H1 (cell line): Measurements from ENCODE around the gene PRKD1. TPM values are rescaled to one million over a fixed set of nuclear protein-coding genes. Genes with fewer than 3 reads are reported as not detected.
"Not testable (repeated sequence)": the region's sequence is repeated elsewhere in the genome, so short reads cannot be mapped to it uniquely, and the experiment has no call there.

Experiments used
- CTCF ChIA-PET: fragments of 300-600 bp; sonication (Branson Sonifier 250); formaldehyde crosslinking; loops from one replicate; lab custom pipeline; 2021; ENCODE audit not compliant: partially characterized antibody; lab: Charles Lee
- POLR2A ChIA-PET: fragments of 300-600 bp; sonication (Branson Sonifier 250); formaldehyde crosslinking; loops from one replicate; lab custom pipeline; 2021; ENCODE audit warnings: inconsistent platforms; ENCODE audit not compliant: partially characterized antibody; lab: Charles Lee
- DNase-seq, 2 experiments: peaks; one replicate each; pipeline versions ENCODE4 v3.0.0 to v3.0.0-alpha.2; 2010 to 2022; ENCODE audit warnings: low spot score in 2 of 2, low read depth in 1 of 2, mixed read lengths in 1 of 2
- FAIRE-seq: peaks from 2 replicates; lab custom pipeline; 2011; peaks lifted over from hg19 to GRCh38; lab: Jason Lieb, UNC
- H2AFZ ChIP-seq: 2 replicates; pipeline ENCODE4 v1.8.1; 2012; ENCODE audit warnings: low read length, inconsistent platforms
- H2AK5ac ChIP-seq: 2 replicates; pipeline ENCODE4 v1.6.1; 2013; ENCODE audit warnings: low read depth, low read length
- H2BK120ac ChIP-seq: replicated peaks from 2 replicates; pipeline ENCODE3; 2013; ENCODE audit warnings: low read depth, low read length, inconsistent platforms
- H2BK12ac ChIP-seq: 2 replicates; pipeline ENCODE4 v1.6.1; 2013; ENCODE audit warnings: low read depth, low read length
- H2BK15ac ChIP-seq: 2 replicates; pipeline ENCODE4 v1.6.1; 2013; ENCODE audit warnings: low read length
- H2BK20ac ChIP-seq: 2 replicates; pipeline ENCODE4 v1.6.1; 2013; ENCODE audit warnings: low read length
- H2BK5ac ChIP-seq: 2 replicates; pipeline ENCODE4 v1.6.1; 2013; ENCODE audit warnings: low read depth, low read length
- H3K14ac ChIP-seq: 2 replicates; pipeline ENCODE4 v1.6.1; 2013; ENCODE audit warnings: inconsistent platforms; ENCODE audit not compliant: insufficient read length
- H3K18ac ChIP-seq: 2 replicates; pipeline ENCODE4 v1.6.1; 2013; ENCODE audit warnings: low read length; ENCODE audit errors: extremely low read depth
- H3K23ac ChIP-seq: 2 replicates; pipeline ENCODE4 v1.6.1; 2013; ENCODE audit warnings: inconsistent platforms; ENCODE audit not compliant: insufficient read length
- H3K23me2 ChIP-seq: 2 replicates; pipeline ENCODE4 v1.6.1; 2013; ENCODE audit warnings: low read depth, low read length
- H3K27ac ChIP-seq: 2 replicates; pipeline ENCODE4 v1.6.1; 2011; ENCODE audit warnings: low read depth, low read length, inconsistent platforms
- H3K27me3 ChIP-seq, 4 experiments: replicated peaks in 1 of 4; 1 replicate in 1 of 4; 2 replicates in 3 of 4; pipeline versions ENCODE4 v1.6.1 to v1.8.1; 2011 to 2013; ENCODE audit warnings: low read length in 3 of 4, mild to moderate bottlenecking in 3 of 4, inconsistent platforms in 2 of 4, mixed read lengths in 2 of 4, moderate library complexity in 1 of 4; ENCODE audit not compliant: control insufficient read depth in 3 of 4, insufficient read depth in 3 of 4; ENCODE audit errors: extremely low read depth in 1 of 4
- H3K36me3 ChIP-seq, 4 experiments: 2 replicates each; pipeline versions ENCODE4 v1.6.1 to v1.8.1; 2011 to 2013; ENCODE audit warnings: mild to moderate bottlenecking in 4 of 4, low read length in 3 of 4, moderate library complexity in 2 of 4, control low read depth in 1 of 4, inconsistent platforms in 1 of 4; ENCODE audit not compliant: insufficient read depth in 4 of 4, control insufficient read depth in 2 of 4
- H3K4ac ChIP-seq: replicated peaks from 2 replicates; pipeline ENCODE3; 2013; ENCODE audit warnings: low read length, low read depth, mixed read lengths, inconsistent platforms; ENCODE audit not compliant: insufficient read length
- H3K4me1 ChIP-seq, 4 experiments: replicated peaks in 1 of 4; 1 replicate in 1 of 4; 2 replicates in 3 of 4; pipeline versions ENCODE4 v1.6.1 to v1.8.1; 2011 to 2013; ENCODE audit warnings: low read length in 3 of 4, inconsistent platforms in 2 of 4, mixed read lengths in 1 of 4; ENCODE audit not compliant: insufficient read depth in 4 of 4, control insufficient read depth in 3 of 4
- H3K4me2 ChIP-seq, 2 experiments: 2 replicates each; pipeline versions ENCODE4 v1.6.1 to v1.8.1; 2011 to 2013; ENCODE audit warnings: low read depth in 2 of 2, low read length in 2 of 2, control low read depth in 1 of 2, inconsistent platforms in 1 of 2, mild to moderate bottlenecking in 1 of 2; ENCODE audit not compliant: insufficient read depth in 1 of 2
- H3K4me3 ChIP-seq, 4 experiments: fragments of 200-600, 300-600 bp in 1 of 4; sonication (generic), shearing (Covaris generic), sonication (Bioruptor Twin) in 1 of 4; 2 replicates each; pipeline versions ENCODE4 v1.5.1 to v1.8.1; 2011 to 2016; ENCODE audit warnings: low read length in 4 of 4, low read depth in 3 of 4, control low read depth in 2 of 4, inconsistent platforms in 2 of 4, mild to moderate bottlenecking in 2 of 4, mixed read lengths in 1 of 4, moderate library complexity in 1 of 4; ENCODE audit not compliant: insufficient read depth in 2 of 4; ENCODE audit errors: extremely low read depth in 1 of 4
- H3K56ac ChIP-seq: replicated peaks from 2 replicates; pipeline ENCODE3; 2013; ENCODE audit warnings: low read depth, mild to moderate bottlenecking, mixed read lengths, low read length, inconsistent platforms; ENCODE audit not compliant: insufficient read length
- H3K79me1 ChIP-seq: 2 replicates; pipeline ENCODE4 v1.6.1; 2013; ENCODE audit warnings: low read depth, low read length, control low read depth
- H3K79me2 ChIP-seq, 2 experiments: 2 replicates each; pipeline versions ENCODE4 v1.6.1 to v1.8.1; 2012 to 2013; ENCODE audit warnings: low read length in 2 of 2, mild to moderate bottlenecking in 2 of 2, inconsistent platforms in 1 of 2; ENCODE audit not compliant: insufficient read depth in 2 of 2, control insufficient read depth in 1 of 2
- H3K9ac ChIP-seq, 4 experiments: replicated peaks in 1 of 4; 1 replicate in 1 of 4; 2 replicates in 3 of 4; pipeline versions ENCODE4 v1.6.1 to v1.8.1; 2011 to 2013; ENCODE audit warnings: low read depth in 3 of 4, low read length in 3 of 4, control low read depth in 2 of 4, mild to moderate bottlenecking in 2 of 4, moderate library complexity in 2 of 4, inconsistent platforms in 1 of 4; ENCODE audit errors: extremely low read depth in 1 of 4
- H3K9me3 ChIP-seq, 2 experiments: 2 replicates each; pipeline versions ENCODE4 v1.6.1 to v1.8.1; 2012 to 2013; ENCODE audit warnings: mild to moderate bottlenecking in 2 of 2, moderate library complexity in 2 of 2, control low read depth in 1 of 2, inconsistent platforms in 1 of 2, low read depth in 1 of 2, low read length in 1 of 2, mixed read lengths in 1 of 2; ENCODE audit not compliant: insufficient read depth in 2 of 2
- H4K20me1 ChIP-seq, 2 experiments: replicated peaks in 1 of 2; 2 replicates each; pipeline versions ENCODE3 to v1.8.1; 2011 to 2013; ENCODE audit warnings: inconsistent platforms in 2 of 2, low read length in 2 of 2, mild to moderate bottlenecking in 1 of 2; ENCODE audit not compliant: insufficient read depth in 2 of 2, control insufficient read depth in 1 of 2
- H4K5ac ChIP-seq: 2 replicates; pipeline ENCODE4 v1.6.1; 2013; ENCODE audit warnings: low read length, low read depth, mixed read lengths, inconsistent platforms; ENCODE audit not compliant: insufficient read length
- H4K8ac ChIP-seq: 2 replicates; pipeline ENCODE4 v1.8.0; 2013; ENCODE audit warnings: mild to moderate bottlenecking, moderate library complexity, low read length, inconsistent platforms; ENCODE audit not compliant: insufficient read depth; ENCODE audit errors: extremely low read depth
- H4K91ac ChIP-seq: replicated peaks from 2 replicates; pipeline ENCODE3; 2013; ENCODE audit warnings: low read length, mixed read lengths, inconsistent platforms; ENCODE audit not compliant: insufficient read length
- WGBS, 2 experiments: shearing (Covaris generic) in 1 of 2; methylation state at CpG; one replicate each; pipeline versions ENCODE4 v1.1.6 to v1.1.7; 2013 to 2015; ENCODE audit warnings: low lambda C conversion rate in 2 of 2, mixed read lengths in 2 of 2, inconsistent platforms in 1 of 2, low coverage in 1 of 2, missing lambda C conversion rate in 1 of 2; ENCODE audit not compliant: insufficient replicate concordance in 2 of 2, insufficient coverage in 1 of 2, insufficient read length in 1 of 2; ENCODE audit errors: extremely low coverage in 1 of 2, missing lambda C conversion rate in 1 of 2; 5-methylcytosine and 5-hydroxymethylcytosine counted together
- polyA plus RNA-seq, 7 experiments: library from polyadenylated mRNA; depleted of rRNA in 3 of 7; stranded (reverse) in 5 of 7; unstranded in 2 of 7; fragments of >200 nt in 5 of 7; fragments of 200-250 nt in 2 of 7; gene quantifications; 1 replicate in 5 of 7; 2 replicates in 1 of 7; 4 replicates in 1 of 7; pipeline versions ENCODE4 v1.2.1 to v1.2.3, GENCODE V29; 2011 to 2013; ENCODE audit warnings: missing spikeins in 2 of 7, mixed read lengths in 2 of 7
- total RNA-seq: library from RNA; stranded (reverse); fragmentation: NEBNext Ultra II Directional; extraction: Animal tissue kit (Norgen Biotek cat#: 25700); gene quantifications from 2 replicates; pipeline ENCODE4 v1.2.1, GENCODE V29; 2021

The PRKD1 gene
- total and polyA plus RNA-seq, 2 of the 8 experiments (the other 6 are each of a cell fraction or from before 2014, with no cell fraction given), result 3.6 to 6.8 TPM

- H3K79me1 ChIP-seq, H3K23ac ChIP-seq, H4K8ac ChIP-seq, H3K56ac ChIP-seq, H2BK120ac ChIP-seq, H3K4me3 ChIP-seq, FAIRE-seq, H2AFZ ChIP-seq, H2AK5ac ChIP-seq, H4K91ac ChIP-seq, H2BK15ac ChIP-seq, H3K27ac ChIP-seq, H3K4me2 ChIP-seq, H2BK5ac ChIP-seq, H3K27me3 ChIP-seq, H2BK20ac ChIP-seq, H3K4ac ChIP-seq, DNase-seq, H3K23me2 ChIP-seq, H3K79me2 ChIP-seq, POLR2A ChIA-PET, H3K36me3 ChIP-seq, CTCF ChIA-PET, H2BK12ac ChIP-seq, H3K18ac ChIP-seq, H4K20me1 ChIP-seq, H3K4me1 ChIP-seq, H4K5ac ChIP-seq, H3K14ac ChIP-seq, H3K9ac ChIP-seq: not testable (repeated sequence)
- 100% methylated on average over 1 of the region's 1 CpG; no CpG with 5 or more reads in 1 of the 2 experiments for WGBS, 2 experiments
- H3K9me3 ChIP-seq, result peaks cover 9 to 12% of the 10 kb centered on the region in 2 experiments
Observed at GRCh38 chr14:29777142-29777541, 150.5 kb downstream of the PRKD1 start.
